Stimulated activated CD8-positive, alpha-beta memory T cell treated with anti-CD3 and anti-CD28 coated beads, Interleukin-2, amount 100 ng/mL, for 48 hours (primary cell): ENCODE data around the gene OR5K1.

ENCODE experiments used
- DNase-seq, 2 donors: peaks; one replicate each; pipeline ENCODE4 v3.0.0-alpha.2; 2020; ENCODE audit warnings: low read depth in 2 of 2

The OR5K1 gene

DNA sequence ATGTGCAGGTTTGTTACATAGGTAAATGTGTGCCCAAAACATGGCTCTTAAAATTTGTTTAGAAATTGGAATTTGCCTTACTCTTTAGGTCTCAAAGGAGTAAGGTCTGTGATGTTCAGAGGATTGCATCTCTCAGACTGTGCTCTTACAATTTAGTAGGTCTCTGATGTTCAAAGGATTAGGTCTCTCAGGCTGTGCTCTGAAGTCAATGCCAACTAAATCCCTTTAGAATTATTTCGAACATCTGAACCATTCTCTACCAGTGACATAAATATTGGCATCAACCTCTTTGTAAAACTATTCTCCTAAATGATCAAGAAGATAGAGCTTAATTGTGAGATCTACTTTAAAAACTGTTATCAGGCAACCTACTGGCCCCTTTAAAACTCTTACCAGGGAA, at the start of gene OR5K1:
TSS of gene OR5K1 (plus strand) at position 301 of the 400 bp plus-strand sequence. CDS start 6,376 bp downstream, outside the sequence.
- no peak for DNase-seq

GRCh38 chr3:98432575-98432974, 30.4 kb upstream of the OR5K1 start:
- no peak for DNase-seq

GRCh38 chr3:98433764-98434163, 29.2 kb upstream of the OR5K1 start:
- DNase-seq: no peak

- DNase-seq: no peak
Measured at GRCh38 chr3:98434412-98434811, 28.6 kb upstream of the OR5K1 start.

DNA sequence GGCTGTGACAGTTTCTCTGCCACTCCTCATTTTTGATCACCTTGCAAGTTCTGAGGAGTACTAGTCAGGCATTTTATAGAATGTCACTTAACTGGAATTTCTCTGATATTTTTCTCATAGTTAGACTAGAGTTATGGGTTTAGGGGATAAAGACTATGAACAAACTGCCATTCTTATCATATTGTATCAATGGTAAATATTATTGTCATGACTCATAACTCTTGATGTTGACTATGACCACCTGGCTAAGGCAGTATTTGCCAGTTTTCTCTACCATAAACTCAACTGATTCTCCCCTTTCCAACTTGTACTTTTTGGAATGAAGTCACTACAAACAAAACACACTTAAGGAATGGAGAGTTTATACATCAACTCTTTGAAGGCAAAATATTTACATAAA, 22.7 kb upstream of the OR5K1 start:
- DNase-seq: no peak

- DNase-seq: no peak
Measured at GRCh38 chr3:98445949-98446406, 17.0 kb upstream of the OR5K1 start.

- no peak for DNase-seq
Measured at GRCh38 chr3:98449606-98450193, 13.3 kb upstream of the OR5K1 start.

DNA sequence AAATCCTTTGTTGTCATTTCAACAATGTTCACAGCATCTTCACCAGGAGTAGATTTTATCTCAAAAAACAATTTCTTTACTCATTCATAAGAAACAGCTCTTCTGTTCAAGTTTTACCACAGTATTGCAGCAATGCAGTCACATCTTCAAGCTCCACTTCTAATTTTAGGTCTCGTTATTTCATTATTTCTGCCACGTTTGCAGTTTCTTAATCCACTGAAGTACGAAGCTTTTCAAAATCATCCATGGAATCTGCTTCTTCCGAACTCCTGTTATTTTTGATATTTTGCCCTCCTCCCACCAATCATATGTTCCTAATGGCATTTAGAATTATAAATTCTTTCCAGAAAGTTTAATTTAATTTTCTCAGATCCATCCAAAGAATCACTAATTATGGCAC, 12.6 kb upstream of the OR5K1 start:
- no peak for DNase-seq

- no peak for DNase-seq
Measured at GRCh38 chr3:98453827-98454226, 9.2 kb upstream of the OR5K1 start.

- no peak for DNase-seq
Measured at GRCh38 chr3:98454929-98455328, 8.1 kb upstream of the OR5K1 start.

DNA sequence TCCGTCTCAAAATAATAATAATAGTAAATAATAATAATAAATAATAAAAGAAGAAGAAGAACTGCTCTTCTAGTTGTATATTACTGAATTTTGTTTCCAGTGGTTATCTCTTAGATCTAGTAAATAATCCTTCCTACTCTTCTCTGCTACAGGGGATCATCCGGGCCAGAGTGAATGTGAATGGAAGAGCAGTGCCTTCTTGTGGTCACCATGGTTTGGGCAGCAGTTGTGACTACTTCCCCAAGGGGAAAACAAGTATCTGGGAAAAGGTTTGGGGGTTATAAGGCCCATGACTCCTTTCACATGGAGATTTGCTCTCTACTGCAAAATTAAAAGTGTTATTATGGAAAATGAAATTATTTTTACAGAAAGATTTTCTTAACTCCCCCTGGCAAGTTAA, 5.5 kb upstream of the OR5K1 start:
- DNase-seq: no peak

GRCh38 chr3:98460220-98460619, 2.8 kb upstream of the OR5K1 start:
- no peak for DNase-seq

GRCh38 chr3:98482717-98483482, 19.9 kb downstream of the OR5K1 start:
- DNase-seq: no peak

GRCh38 chr3:98483626-98484025, 20.6 kb downstream of the OR5K1 start:
- DNase-seq: no peak

- no peak for DNase-seq
Measured at GRCh38 chr3:98497381-98497780, 34.4 kb downstream of the OR5K1 start, which contains the start of gene OR5K2. Gene OR5K2, plus strand, starts transcription at chr3:98497681. Its CDS starts 0 bp downstream, at chr3:98497681.

GRCh38 chr3:98500019-98500418, 37.0 kb downstream of the OR5K1 start:
- DNase-seq: no peak

DNA sequence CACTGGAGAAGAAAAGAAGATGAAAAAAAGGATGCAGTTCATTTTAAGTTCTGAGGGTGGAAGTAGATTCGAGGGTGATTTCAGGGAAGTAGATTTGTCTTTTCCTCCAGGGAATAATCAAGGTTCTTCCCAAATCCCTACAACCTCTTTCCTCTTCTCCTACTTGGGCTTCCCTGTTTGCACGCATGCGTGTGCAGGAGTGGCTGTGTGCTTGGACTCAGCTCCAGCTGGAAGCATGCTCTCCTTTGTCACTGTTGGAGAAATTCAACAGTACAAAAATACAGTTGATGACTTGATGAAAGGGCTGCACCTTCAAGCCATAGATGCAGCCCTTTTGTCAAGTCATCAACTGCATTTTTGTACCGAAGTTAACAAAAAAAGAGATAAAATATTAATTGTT, 38.3 kb downstream of the OR5K1 start:
- DNase-seq: no peak

DNA sequence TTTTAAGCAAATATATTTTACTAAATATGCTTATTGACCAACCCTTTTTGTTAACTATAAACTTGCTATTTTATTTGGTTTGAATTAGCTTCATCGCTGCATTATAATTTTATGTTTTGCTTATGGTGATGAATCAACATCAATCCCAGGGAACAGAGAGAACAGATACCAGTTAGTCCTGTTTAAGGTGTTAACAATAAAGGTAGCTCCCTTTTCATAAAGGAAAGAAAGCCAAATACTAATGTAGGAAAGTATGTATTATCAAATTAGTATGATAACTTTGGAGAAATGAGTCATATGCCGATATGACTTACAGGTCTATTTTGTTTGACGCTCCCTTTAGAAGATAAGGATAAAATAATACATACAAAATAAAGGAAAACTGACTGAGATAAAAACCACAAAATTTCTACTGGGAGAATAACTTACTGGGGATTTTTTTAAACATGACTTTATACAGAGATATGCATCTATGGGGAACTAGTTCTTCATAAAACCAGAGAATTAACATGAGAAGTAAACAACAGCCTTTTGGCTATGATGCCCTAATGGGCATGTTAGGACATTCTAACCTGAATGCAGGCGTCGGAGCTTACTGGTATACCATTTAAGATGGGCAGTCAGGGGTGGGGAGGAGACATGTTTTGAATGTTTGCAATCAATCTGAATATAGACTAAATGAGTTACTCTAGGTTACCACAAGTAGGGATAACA, 39.0 kb downstream of the OR5K1 start:
- DNase-seq: no peak

DNA sequence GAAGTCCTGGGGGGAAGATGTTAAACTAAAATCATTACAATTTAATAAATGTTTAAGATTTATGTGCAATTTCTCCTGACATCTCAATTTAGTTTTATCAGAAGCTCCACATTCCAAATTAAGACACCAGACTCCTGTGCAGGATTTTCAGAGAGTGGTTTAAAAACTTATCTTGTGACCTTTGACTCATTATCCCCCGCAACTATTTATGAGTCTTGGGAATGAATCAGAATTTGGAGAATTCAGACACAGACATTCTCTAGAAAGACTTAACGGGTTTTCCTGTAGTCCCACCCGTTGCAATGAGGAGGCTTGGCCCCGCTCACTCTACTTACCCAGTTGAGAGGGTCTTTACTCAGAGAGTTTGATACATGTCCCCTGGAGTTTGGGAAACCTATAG, 41.5 kb downstream of the OR5K1 start:
- DNase-seq: no peak

GRCh38 chr3:98508582-98508981, 45.6 kb downstream of the OR5K1 start:
- DNase-seq: no peak

DNA sequence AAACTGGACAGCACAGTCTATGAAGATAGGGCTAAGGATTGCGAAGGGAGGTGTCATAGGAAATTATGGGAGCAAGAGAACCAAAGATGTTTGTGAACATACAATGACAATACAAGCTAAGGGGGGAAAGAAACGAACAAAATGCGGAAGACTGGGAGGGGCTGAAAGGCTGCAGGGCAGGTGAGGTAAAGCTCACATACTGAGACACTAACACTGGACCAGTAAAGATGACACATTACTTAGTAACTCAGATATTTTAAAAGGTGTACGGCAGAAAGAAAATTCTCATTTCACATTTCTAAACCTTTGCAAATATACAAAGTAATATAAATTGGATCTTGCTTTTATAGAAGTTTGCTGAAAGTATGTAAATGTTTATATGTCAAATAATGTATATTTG, 49.6 kb downstream of the OR5K1 start:
- no peak for DNase-seq

DNA sequence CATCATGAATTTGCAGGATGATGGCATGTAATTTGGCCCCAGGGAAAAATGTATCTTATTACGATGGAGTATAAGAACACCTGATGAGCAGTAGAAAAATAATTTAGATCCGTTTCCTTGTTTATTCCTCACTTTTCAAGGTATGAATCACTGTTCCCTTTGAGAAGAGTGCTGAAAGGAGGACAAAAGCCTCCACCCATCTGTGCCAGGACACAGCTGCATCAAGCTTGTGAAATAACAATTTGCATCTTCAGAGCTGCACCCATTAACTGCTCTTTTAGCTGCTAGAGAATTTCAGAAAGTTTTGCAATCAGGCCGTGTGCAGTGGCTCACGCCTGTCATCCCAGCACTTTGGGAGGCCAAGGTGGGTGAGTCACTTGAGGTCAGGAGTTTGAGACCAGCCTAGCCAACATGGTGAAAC, 50.1 kb downstream of the OR5K1 start:
- no peak for DNase-seq

DNA sequence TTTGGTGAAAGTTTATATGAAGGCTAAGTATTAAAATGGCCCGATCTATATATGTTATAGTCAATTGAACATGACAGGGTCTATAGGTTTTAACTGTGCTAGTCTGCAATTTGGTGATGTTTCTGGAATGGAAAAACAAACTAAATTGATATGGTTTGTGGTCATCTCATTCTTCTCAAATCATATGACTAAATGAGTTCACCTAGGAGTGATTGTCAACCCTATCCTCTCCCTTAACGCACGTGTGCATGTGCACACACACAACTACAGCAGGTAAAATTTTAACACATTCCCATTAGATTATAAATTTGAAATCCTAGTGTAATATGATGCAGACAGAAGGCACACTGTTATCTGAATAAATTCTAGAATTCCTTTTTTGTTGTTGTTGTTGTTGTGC, 50.7 kb downstream of the OR5K1 start:
- no peak for DNase-seq
